ENCODE measurements around the gene TOX3.

TOX3 gene

DNA sequence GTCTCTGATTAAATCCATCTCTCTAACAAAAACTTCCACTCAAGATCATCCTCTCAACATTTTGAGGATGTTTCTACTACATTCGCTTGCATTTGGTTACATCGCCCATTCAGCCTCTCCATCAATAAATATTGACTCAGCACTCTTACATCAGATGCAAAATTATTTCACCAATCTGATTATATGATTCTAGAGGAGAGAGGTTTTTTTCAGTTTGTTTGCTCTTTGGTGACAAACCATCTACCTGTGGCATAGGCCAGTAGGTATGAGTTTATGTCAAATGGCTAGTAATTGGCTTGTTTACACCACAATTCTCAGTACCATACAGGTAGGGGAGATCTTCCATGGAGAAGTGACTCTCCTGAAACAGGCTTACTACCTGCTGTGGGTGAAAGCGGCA, 52.3 kb downstream of the TOX3 start:
- in situ Hi-C loops (cut with MboI; ENCODE audit: low sequenced_read_pairs) = no loop called here

DNA sequence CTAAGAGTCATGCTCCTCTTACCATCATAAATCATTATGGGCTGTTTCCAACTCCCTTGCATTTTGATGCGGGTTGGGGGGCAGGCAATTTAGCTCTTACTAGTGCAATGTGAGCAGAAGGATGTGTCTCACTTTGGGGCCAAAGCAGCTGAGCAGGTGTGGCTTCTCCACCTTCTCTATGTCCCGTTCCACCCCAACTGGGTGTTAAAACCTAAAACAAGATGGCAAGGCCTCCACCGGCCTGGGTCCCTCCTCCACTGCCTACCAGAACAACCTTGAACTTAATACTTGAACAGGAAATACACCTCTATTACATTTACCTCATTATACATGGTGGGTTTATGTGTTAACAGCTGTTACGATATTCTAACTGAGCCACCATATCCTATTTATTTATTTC, 52.8 kb downstream of the TOX3 start:
- in situ Hi-C loops (cut with MboI; ENCODE audit: low sequenced_read_pairs) = no loop called here

DNA sequence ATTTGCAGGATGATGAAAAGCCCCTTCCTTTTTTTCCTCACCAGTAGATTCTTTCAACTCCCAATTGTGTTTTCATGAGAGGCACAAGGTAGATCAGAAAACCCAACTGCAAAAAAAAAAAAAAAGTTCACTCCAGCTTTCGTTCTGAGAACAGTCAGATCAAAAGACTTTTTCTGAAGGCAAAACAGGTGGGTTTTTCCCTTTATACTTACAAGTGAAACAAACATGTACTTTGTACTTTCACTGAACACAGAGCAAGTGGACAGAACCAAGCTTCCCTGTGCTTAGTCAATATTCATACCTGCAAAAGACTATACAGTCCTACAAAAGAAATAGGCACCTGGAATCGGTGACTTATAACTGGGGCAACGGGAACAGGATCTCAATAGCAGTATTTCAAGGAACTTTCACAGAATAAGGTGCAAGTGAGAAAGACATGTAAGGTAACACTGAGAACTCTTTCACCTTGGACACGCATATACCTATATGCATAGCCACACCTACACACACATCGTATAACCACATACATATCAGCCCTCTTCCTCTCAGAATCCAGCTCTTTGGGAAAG, 54.1 kb downstream of the TOX3 start:
- in situ Hi-C loops (cut with MboI; ENCODE audit: low sequenced_read_pairs) = no loop called here

DNA sequence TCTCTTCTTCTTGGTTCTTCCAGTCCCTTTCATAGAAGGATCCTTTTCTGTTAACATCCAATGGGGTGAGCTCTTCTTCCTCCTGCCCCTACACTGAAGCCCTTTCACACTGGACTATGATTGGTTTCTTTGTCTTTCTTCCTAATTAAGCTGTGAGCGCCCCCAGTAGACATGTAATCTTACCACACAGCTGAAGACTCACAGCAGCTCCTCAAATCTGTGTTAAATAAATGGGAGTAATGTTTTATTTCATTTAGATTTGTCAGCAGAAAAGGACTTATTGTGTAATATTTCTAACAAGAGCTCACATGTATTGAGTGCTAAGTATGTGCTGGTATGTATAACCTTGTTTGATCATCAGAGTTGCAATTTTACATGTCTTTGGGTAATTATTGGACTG, 55.7 kb downstream of the TOX3 start:
- in situ Hi-C loops (cut with MboI; ENCODE audit: low sequenced_read_pairs) = no loop called here

DNA sequence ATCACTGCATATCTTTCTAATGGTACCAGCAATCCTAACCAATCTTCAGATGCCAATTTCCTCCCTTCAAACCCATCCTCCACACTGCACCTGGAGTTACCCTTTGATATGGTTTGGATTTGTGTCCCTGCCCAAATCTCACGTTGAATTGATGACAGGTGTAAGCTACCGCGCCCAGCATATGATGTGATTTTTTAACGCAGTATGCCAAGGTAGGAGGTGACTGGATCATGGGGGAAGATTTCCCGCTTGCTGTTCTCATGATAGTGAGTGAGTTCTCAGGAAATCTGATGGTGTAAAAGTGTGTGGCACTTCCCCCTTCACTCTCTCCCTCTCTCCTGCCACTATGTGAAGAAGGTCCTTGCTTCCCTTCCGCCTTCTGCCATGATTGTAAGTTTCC, 57.0 kb downstream of the TOX3 start:
- in situ Hi-C loops (cut with MboI; ENCODE audit: low sequenced_read_pairs) = no loop called here

DNA sequence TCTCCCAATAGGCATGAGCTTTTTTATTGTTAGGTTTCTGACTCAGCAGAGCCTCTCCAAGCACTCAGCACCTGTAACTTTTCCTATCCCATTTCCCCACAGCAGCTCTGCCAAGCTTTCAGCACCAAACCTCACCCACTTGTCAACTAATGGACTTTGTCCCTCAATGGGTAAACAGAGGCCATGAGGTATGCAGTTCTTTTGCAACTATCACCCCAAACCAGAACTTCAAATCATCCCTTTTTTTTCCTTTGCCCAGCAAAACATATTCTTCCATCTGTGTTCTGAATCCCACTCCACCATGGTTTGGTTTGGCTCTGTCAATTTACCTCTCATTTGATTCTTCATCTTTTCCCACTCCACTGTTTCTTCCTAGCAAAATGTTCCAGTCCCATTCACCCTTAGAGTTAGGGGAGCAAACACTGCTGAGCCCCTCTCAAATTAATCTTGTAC, 58.1 kb downstream of the TOX3 start:
- in situ Hi-C loops (cut with MboI; ENCODE audit: low sequenced_read_pairs) = no loop called here

DNA sequence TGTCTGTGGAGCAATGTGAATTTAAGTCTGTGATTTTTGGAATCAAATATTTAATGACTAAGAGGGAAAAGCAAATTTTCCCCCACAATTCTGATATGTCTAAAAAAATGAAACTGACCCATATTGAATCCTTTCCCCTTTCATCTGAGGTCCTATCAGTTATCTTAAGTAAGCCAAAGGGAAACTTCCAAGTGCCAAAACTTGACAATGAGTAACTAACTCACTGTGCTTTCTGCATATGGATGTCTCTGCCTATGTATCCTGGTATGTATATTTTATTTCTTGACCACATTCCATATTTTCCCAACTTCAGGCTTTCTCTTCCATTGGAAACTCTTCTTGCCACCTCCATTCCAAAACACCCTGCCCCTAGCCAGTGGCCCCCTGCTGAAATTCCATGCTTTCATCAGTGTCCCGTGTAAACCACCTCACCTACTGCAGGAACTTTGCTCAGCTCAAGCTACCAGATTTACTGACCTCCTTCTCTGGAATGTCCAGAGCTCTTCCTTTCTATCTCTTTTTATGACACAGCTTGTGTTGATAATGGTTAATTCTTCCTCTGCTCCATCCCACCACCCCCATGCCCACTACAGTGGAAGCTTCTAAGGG, 59.0 kb downstream of the TOX3 start:
- in situ Hi-C loops (cut with MboI; ENCODE audit: low sequenced_read_pairs) = no loop called here

DNA sequence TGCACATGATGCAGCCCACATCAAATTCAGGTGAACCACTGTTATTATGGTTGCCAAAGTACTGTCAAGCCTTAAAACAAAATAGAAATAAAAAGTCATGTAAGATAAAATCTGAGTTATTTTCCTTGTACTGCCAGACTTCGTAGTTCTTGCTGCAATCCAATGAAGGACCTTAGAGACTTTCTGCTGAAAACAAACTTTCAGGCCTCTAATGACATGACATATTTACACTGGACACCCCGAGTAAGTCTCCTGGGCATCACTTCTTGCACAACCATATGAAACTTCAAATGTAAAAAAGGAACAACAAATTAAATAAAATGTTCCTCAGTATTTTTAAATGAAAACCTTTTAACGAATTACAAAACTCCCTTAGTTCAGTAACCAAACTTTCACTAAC, 66.7 kb downstream of the TOX3 start:
- in situ Hi-C loops (cut with MboI; ENCODE audit: low sequenced_read_pairs) = no loop called here

DNA sequence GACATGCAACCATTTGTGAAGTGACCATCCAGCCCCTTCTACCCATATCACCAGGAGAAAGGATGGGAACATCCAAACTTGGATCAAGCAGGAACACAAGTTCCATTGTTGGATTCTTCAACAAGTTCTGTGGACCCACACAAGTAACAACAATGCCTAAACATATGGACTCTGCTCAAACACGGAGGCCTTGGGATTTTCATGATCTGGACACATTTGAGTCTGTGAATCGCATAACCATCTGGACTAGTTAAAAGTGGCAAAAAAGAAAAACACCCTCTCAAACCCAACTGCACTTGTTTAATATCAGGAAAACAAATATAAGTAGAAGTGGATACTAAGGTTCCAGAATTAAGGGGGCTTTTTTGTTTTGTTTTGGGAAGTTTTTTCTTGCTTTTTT, 70.8 kb downstream of the TOX3 start:
- in situ Hi-C loops (cut with MboI; ENCODE audit: low sequenced_read_pairs) = no loop called here

DNA sequence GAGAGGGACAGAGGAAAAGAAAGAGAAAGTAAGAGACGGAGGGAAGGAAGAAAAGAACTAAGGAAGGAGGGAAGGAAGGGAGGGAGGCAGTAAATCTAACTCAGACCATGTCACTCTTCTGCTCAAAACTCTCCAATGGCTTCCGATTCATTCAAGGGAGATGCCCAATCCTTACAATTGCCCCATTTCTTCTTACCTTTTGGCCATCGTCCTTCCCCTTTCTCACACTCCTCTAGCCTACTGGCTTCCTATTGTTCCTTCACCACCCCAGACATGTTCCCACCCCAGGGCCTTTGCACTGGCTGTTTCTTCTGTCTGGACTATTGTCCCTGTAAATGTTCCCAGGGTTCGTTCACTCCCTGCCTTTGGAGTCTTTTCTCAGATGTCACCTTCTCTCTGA, 72.3 kb downstream of the TOX3 start:
- in situ Hi-C loops (cut with MboI; ENCODE audit: low sequenced_read_pairs) = no loop called here

DNA sequence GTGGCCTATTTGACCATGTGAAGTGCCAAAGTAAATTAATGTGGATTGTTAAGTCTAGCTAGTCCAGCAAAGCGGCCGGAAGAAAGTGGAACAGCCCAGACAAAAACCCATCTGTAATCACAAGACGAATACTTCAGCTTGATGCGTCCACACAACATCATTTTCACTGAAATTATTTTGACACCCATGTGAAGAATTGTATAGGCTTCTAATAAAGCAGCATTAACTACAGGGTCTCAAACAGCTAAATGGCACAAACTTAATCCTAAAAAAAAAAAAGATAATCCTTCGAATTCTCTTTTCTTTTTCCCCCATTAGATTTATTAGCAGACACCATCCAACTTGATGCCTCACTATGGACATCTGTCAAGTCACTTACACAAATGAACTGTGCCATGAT, 73.8 kb downstream of the TOX3 start:
- in situ Hi-C loops (cut with MboI; ENCODE audit: low sequenced_read_pairs) = no loop called here

DNA sequence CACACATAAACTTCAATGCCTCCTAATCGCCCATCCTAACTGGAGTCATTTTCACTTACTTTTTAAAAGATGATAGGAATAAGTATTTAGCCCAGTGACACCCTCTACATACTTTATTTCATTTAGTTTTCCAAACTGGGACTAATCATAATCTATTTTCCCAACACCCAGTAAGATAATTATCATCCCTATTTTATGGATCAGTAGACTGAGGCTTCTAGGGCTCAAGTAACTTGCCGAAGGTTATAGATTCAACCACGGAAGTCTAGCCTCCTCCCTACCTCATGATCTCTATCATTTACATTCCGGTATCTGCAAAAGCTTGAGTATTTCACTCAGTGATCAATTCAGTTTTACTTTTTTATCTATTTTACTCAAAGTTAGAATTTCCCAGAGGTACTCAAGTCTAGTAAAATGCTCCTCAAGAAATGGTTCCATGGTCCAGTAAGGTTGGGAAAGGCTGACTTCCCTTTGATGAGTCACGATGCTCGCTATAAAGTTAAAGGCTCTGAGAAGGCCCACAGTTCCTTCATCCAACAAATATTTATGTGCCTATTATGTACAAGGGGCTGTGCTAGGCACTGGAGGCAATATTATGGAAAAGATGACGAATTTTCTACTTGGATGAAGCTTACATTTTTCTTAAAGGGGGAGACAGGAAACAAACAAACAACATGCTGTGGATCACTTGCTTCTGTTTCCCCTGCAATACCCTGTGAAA, 75.1 kb downstream of the TOX3 start:
- in situ Hi-C loops (cut with MboI; ENCODE audit: low sequenced_read_pairs) = no loop called here

DNA sequence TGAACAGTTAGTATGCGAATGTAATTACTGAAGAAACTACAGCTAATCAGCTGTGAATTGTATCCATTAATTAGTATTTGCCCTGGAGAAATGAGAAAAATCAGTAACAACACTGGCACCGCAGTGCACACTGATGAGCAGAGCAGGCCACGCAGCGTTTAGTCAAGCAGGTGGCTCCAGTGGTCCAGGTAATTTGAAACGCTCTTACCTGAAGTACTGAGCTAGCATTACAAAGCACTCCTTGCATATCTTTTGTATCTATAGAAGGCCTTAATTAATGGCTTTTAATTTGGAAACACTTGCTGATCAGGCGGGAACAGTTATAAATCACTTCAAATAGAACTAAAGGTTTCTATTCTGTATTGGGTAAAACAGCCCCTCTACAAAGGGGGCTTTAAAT, 76.4 kb downstream of the TOX3 start:
- in situ Hi-C loops (cut with MboI; ENCODE audit: low sequenced_read_pairs) = no loop called here

DNA sequence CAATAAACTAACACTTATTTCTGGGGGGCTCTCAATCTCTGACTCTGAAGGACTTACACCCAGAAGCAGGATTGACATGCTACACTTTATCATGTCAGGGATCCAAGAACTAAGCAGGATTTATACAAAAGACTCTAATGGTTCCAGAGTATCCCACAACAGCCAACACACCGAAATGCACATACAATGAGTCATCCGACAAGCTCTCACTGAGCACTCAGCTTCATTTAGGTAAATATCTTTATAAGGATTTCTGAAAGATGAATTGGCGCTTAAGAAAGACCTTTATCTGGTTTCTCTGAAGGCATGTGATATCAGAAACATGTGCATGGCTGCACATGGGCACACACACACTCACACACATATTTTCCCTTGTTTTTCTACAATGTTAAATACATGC, 77.2 kb downstream of the TOX3 start:
- in situ Hi-C loops (cut with MboI; ENCODE audit: low sequenced_read_pairs) = no loop called here

DNA sequence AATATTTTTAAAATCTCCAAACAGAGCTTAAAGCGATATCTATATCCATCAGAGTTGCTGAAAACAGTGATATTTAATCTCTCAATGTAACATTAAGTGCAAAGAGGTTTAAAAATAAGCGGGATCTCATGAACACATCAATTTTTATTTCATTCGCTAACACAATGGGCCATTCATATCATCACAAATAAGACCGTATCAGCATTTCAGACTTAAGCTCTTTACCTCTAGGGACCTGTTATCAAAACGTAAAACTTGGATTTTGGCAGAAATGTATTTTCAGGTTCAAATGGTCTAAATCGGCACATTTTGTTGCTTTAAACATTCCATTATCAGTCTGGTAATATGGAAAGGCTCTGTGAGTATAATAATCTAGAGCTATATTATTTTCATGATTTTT, 77.9 kb downstream of the TOX3 start:
- in situ Hi-C loops (cut with MboI; ENCODE audit: low sequenced_read_pairs) = no loop called here

DNA sequence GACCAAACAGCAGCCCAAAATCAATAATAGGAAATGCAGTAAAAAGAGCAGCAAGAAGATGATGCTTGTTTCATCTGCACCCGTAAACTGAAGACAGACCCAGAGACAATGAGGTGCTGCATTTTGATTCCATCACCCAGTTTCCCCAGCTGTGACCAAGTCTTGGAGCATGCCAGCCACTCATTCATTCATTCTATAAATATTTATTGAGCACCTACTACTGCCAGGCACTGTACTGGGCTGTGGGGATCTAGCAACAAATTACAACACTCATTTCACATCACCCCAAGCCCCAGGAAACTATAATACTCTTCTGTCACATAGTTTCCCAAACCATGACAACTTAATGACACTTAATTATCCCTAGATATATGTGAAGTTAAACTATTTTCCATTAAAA, 79.2 kb downstream of the TOX3 start:
- in situ Hi-C loops (cut with MboI; ENCODE audit: low sequenced_read_pairs) = no loop called here

DNA sequence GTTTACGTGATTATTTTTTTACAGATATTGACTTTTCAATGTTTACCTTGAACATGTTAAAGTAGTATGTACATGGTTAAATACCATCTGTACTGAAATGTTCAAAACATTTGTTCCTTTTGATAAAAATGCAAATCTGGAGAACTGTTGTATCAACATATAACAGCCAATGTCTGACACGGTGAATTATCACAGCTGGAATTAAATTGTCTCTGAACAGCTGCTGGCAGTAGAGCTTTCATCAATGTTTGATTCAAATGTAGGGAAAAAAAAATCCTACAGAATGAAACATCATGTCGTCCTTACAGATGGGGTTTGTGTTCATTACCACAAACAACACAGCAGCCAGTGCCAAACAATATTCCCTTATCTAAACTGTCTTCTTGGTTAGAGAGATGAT, 79.9 kb downstream of the TOX3 start:
- in situ Hi-C loops (cut with MboI; ENCODE audit: low sequenced_read_pairs) = no loop called here

DNA sequence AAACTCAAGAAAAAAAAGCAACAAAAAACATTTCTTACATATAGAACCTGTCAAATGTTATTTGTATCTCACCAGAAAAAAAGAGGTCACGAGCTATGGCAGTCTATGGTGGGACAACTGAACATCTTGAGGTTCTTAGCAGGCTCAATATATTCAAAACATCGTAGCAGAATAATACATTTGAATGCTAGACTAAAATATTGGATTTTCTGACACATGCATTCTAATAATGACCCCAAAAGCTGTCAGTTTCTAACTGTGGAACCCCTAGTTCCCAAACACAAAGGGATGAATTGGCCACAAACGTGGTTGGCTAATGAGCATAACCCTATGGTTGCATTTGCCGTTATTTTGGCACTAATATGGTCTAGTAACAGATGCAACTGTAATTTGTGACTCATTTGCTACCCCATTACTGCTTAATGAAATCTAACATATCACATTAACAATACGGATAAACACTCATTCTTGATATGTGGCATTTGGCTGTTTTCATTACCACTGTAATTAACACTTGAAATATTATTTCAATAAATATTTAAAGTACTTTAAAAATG, 81.2 kb downstream of the TOX3 start:
- in situ Hi-C loops (cut with MboI; ENCODE audit: low sequenced_read_pairs) = no loop called here

DNA sequence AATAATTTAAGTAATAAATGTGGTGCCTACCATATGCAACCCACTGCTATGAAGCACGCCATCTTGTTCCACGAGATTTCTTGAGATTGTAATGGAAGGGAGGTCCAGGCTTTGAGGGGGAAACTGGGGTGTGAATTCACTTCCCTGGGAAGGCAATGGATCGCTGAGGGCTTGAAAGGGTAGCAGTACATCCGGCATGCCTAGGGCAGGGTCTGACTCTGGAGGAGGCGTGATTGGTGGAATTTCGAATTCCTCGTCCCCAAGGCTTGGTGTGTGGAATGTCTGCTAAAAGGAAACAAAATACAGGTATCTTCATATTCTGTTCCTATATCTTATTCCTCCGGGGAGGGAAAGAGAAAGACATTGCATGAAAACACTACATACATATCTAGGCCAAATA, 83.0 kb downstream of the TOX3 start:
- in situ Hi-C loops (cut with MboI; ENCODE audit: low sequenced_read_pairs) = no loop called here

DNA sequence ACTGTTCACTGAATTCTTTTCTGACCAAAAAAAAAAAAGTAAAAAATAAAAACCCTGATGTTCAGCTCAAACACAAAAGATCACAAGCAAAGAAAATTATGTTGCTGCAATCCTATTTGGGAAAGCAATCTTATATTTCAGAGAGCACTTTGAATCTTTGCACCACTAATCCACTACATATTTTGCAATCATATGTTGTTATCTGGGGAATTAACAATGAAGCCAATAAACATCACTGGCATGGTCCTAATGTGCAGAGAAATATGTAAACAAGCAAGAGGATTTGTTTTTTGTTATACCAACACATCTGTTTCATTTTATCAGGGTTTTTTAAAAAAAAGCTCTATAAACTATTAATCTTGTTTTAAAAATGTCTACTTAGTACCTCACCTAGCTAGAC, 84.1 kb downstream of the TOX3 start:
- in situ Hi-C loops (cut with MboI; ENCODE audit: low sequenced_read_pairs) = no loop called here

DNA sequence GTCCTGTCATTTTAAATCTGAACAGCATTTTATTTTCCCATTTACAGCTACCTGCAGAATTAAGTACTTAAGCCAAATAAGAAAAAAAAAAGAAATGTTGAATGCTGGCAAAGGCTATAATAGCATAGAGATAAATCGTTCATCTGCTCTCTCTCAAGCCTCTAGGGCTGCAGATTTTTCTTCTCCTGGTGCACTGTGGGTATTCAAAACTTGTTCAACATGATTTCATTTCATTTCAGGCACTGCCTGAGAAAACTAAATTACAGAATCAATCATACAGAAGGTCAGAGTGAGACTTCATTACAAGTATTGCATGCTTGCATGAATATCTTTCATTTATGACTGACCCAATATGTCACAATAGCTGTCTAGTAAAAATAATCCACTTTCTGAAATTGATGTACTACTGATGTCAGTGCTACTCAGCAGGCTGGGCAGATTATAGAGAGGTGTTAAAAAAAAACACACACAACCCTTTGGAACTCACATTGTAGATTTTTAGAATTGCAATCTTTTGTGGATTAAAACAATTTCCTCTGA, 86.2 kb downstream of the TOX3 start:
- in situ Hi-C loops (cut with MboI; ENCODE audit: low sequenced_read_pairs) = no loop called here

DNA sequence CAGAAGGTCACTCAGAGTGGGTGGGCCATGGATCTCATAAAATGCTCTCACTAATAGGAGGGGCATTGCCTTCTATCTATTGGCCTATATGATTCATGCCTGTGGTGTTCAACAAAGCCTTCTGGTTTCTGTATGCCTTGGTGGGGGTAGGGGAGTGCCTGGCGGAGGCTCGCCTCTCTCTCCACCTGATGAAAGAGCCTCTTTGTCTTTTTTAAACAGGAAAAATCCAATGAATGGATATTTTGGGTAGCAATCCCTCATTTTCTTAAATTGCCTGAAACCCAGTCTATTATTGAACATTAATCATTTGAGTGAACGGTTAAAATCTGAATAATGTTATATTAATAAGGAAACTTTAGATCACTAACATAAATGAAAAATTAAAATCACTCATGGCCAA, 90.6 kb downstream of the TOX3 start:
- in situ Hi-C loops (cut with MboI; ENCODE audit: low sequenced_read_pairs) = no loop called here
